GM19043 (cell line): ENCODE data around the gene SLC6A9.

Experiments
- ATAC-seq: cut with Tn5 transposase; IDR thresholded peaks from one replicate; pipeline ENCODE4 v1.9.1; 2021; ENCODE audit warnings: low read depth; ENCODE audit not compliant: unreplicated experiment

Gene SLC6A9

GRCh38 chr1:43975249-43975961, 55.9 kb downstream of the SLC6A9 start:
- ATAC-seq, result no peak

GRCh38 chr1:43974443-43975248, 56.6 kb downstream of the SLC6A9 start, which contains the start of gene ATP6V0B:
ATP6V0B (plus strand) TSS chr1:43974960; CDS start chr1:43975041, 81 bp downstream.
- ATAC-seq, result peak; percentile 63

DNA sequence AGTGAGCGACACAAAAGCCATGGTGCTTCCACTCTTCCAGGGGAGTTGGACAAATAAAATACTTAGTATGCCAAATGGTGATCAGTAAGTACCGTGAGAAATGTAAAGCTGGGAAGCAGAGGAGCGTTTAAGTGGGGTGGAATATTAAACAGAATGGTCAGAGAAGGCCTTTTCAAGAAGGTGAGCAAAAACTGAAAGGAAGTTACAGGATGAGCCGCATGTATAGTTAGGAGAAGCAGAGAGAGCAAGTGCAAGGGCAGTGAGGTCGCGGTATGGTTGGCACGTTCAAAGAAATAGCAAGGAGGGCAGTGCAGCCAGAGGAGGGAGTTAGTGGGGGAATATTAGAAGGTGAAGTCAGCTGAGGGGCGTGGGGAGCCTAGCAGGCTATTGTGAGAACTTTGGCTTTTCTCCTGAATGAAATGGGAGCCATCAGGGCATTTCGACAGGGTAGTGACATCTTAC, 57.2 kb downstream of the SLC6A9 start:
- ATAC-seq, result no peak

- no peak for ATAC-seq
Observed at GRCh38 chr1:43971336-43971980, 59.8 kb downstream of the SLC6A9 start.

GRCh38 chr1:43970911-43971310, 60.4 kb downstream of the SLC6A9 start:
- ATAC-seq, result no peak

DNA sequence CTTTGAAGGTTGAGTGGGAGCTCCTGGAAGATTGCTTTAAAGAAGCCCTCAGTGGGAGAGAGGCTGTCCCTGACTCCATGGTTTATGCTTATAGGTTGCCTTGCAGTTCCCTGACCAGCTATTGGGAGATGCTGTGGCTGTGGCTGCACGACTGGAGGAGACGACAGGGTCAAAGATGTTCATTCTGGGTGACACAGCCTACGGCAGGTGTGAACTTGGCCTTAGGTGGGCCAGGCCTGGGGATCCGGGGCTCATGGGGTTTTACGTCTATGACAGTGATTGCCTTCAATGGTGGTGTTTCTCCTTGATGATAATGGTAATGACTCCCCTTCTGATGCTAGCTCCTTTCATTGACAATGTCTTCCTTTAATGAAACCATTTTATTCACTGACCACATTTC, 60.8 kb downstream of the SLC6A9 start:
- no peak for ATAC-seq

DNA sequence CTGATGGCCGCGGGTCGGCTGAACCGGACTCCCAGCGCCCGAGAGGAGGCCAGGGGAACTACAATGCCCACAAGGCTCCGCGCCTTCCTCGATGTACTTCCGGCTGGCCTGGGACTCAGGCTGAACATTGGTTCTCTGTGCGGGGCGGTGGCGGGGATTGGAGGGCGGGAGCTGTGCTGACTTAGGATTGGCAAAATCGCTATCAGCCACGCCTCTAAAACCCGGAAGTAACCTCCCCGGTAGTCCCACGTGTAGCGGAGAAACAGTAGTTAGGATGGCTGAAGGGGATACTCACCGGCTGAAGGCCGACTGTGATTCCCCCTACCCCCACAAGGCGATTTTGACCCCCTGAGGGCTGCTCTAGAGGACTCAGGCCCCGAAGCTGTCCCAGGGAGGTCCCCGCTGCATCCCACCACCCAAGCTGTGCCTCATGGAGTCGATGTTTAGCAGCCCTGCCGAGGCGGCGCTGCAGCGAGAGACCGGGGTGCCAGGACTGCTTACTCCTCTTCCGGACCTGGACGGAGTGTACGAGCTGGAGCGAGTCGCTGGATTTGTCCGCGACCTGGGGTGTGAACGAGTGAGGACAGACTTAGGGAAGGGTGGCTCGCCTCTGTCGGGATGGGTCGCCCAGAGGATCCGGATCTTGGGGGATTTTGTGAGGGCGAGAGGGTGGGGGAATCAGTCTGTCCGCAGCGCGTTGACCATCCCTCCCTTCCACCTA, 61.4 kb downstream of the SLC6A9 start, which contains the start of gene DPH2:
Gene DPH2, plus strand, starts transcription at position 265 of the 721 bp plus-strand sequence. Its CDS starts 166 bp downstream, at position 431.
- peak; percentile 76 for ATAC-seq

DNA sequence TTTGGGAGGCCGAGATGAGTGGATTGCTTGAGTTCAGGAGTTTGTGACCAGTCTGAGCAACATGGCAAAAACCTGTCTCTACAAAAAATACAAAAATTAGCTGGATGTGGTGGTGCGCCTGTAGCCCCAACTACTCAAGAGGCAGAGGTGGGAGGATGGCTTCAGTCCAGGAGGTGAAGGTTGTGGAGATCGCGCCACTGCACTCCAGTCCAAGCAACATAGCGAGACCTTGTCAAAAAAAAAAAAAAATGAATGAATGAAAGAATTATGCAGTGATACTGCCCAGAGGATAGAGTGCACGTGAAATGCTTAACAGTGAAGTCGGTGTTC, 61.9 kb downstream of the SLC6A9 start:
- no peak for ATAC-seq

DNA sequence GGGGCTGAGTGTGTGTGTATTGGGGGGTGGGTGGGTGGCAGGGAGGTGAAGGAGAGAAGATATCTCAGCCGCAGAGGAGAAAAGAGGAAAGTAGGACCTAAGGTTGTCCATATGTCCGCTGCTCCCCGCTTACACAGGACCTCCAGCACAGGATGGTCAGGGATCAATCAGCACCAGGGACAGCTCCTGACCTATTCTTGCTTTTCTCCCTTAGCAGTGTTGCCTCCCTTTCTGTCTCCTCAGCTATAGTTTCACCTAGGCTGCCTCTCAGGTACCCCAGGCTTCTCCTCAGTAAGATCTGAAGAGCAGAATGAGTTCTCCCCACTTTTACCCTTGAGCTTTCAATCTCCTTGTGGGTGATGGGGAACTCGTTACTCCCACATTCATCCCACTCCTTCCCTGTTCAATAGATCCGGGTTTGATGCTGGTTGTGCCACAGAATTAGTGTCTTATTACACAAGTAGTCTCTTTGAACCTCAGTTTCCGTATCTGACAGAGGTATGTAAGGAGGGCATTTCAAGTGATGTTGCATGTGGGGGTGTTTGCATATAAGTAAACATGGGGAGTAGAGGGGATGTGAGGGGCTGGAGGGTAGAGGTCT, 62.8 kb downstream of the SLC6A9 start:
- ATAC-seq, result no peak

- no peak for ATAC-seq
Observed at GRCh38 chr1:43965316-43965715, 65.9 kb downstream of the SLC6A9 start.

- ATAC-seq, result no peak
Observed at GRCh38 chr1:43963890-43964289, 67.4 kb downstream of the SLC6A9 start.

- no peak for ATAC-seq
Observed at GRCh38 chr1:43963006-43963405, 68.3 kb downstream of the SLC6A9 start.

DNA sequence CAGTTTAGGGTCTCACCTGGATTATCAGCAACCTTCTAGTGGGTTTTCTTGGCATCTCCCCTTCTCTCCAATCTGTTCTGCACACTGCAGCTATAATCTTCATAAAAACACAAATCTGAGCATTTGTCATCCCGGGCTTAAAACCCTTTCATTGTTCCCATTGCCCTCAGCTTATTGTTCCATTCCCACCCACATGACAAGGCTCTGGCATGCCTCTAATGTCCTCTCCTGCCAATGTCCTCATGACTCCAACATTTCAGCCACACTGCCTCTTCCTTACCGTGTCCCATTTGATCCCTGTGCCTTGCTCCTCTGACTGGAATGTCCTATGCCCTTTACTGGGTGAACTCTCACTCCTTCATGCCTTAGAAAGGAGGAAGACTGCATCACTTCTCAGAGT, 68.9 kb downstream of the SLC6A9 start:
- ATAC-seq, result no peak

GRCh38 chr1:43961692-43962091, 69.6 kb downstream of the SLC6A9 start:
- no peak for ATAC-seq

- no peak for ATAC-seq
Observed at GRCh38 chr1:43960798-43961197, 70.5 kb downstream of the SLC6A9 start.

DNA sequence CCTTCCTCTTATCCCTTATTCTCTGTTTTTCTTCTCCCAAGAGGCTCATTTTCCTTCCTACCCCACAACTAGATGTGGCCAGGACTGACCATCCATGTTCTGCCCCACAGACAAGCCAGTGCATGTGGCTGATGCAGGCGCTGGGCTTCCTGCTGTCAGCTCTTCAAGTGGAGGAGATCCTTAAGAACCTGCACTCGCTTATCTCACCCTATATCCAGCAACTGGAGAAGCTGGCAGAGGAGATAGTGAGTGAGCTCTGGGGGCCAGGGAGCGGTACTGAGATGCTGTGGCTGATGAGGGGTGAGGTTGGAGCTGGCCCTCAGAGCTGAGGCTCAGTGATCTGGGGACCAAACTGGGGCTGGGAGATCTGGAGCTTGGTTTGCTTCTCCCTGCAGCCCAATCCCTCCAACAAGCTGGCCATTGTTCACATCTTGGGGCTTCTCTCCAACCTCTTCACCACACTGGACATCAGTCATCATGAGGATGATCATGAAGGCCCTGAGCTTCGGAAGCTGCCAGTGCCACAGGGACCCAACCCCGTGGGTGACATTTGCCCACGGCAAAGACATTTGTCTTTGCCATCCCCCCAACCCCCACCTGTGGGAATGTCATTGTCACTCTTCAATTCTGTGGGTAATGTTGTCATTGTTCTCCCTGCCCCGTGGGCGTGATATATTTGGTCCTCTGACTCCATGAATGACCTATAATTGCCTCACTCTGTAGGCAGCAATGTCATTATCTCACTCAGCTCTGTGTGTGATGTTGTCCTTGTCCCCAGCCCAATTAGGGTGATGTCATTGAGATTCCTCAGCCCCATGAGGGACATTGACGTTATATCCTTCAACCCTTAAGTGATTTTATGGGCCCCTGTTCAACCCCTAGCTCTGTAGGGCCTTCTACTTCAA, 72.7 kb downstream of the SLC6A9 start:
- ATAC-seq, result no peak

GRCh38 chr1:43957407-43958040, 73.7 kb downstream of the SLC6A9 start:
- no peak for ATAC-seq

- ATAC-seq, result no peak
Observed at GRCh38 chr1:43956234-43956633, 75.0 kb downstream of the SLC6A9 start.

GRCh38 chr1:43954036-43954435, 77.2 kb downstream of the SLC6A9 start:
- no peak for ATAC-seq
